ENCODE results near the gene CHCHD3. TPM values are rescaled to one million over a fixed set of nuclear protein-coding genes. Genes with fewer than 3 reads are reported as not detected.
A peak's percentile ranks its signal among the peaks of the same experiment; 100 is the strongest.

CHCHD3 gene
- total RNA-seq, 1 donor from 2014 or later, result 76.8 TPM

- no peaks in the 10 kb centered on the region for H3K4me1 Mint-ChIP-seq (ENCODE audit: low read depth)
- intact Hi-C loops (cut with micrococcal nuclease), result no loop called here
- no peaks in the 10 kb centered on the region for H3K9me3 Mint-ChIP-seq
- H3K4me3 Mint-ChIP-seq, result no peak overlapping the region
- H3K36me3 Mint-ChIP-seq (ENCODE audit: low read depth), result peaks cover 4% of the 10 kb centered on the region
- no peak for DNase-seq (ENCODE audit: low spot score)
- no peaks in the 10 kb centered on the region for H3K27me3 Mint-ChIP-seq (ENCODE audit: insufficient read depth)
- H3K27ac Mint-ChIP-seq, result no peak overlapping the region
Measured at GRCh38 chr7:132865366-132866143, 216.3 kb downstream of the CHCHD3 start.

DNA sequence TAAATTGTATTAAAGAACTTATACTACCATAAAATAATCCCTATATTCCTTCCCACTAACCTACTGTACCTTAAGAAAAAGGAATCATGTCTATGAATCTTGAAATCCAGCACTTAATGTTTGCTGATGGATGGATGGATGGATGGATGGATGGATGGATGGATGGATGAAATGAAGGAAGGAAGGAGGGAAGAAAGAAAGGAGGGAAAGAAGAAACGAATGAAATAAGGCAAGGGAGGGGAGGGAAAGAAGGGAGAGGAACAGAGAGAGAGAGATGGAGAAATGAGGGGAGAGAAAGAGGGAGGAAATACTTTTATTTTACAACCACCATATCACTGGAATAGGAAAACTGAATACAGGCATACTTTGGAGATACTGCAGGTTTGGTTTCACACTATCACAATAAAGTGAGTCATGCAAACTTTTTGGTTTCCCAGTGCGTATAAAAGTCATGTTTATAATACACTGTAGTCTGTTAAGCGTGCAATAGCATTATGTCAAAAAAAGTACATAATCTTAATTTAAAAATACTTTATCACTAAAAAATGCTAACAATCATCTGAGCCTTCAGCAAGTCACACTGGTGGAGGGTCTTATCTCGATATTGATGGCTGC, 219.8 kb downstream of the CHCHD3 start:
- Mint-ChIP-seq H3K27ac (peak overlapping the region; percentile 22), H3K9me3 (no peaks in the 10 kb centered on the region), H3K4me3 (no peak overlapping the region), H3K27me3 (ENCODE audit: insufficient read depth) (no peaks in the 10 kb centered on the region), H3K4me1 (ENCODE audit: low read depth) (no peaks in the 10 kb centered on the region), H3K36me3 (ENCODE audit: low read depth) (peaks cover 4% of the 10 kb centered on the region)
- intact Hi-C loops (cut with micrococcal nuclease), result no loop called here
- DNase-seq (ENCODE audit: low spot score), result no peak

GRCh38 chr7:132861424-132861823, 220.5 kb downstream of the CHCHD3 start:
- no peak overlapping the region for H3K27ac Mint-ChIP-seq
- no peak for DNase-seq (ENCODE audit: low spot score)
- no peaks in the 10 kb centered on the region for H3K9me3 Mint-ChIP-seq
- H3K27me3 Mint-ChIP-seq (ENCODE audit: insufficient read depth), result no peaks in the 10 kb centered on the region
- no peak overlapping the region for H3K4me3 Mint-ChIP-seq
- H3K36me3 Mint-ChIP-seq (ENCODE audit: low read depth), result peaks cover 4% of the 10 kb centered on the region
- intact Hi-C loops (cut with micrococcal nuclease), result no loop called here
- H3K4me1 Mint-ChIP-seq (ENCODE audit: low read depth), result no peaks in the 10 kb centered on the region

DNA sequence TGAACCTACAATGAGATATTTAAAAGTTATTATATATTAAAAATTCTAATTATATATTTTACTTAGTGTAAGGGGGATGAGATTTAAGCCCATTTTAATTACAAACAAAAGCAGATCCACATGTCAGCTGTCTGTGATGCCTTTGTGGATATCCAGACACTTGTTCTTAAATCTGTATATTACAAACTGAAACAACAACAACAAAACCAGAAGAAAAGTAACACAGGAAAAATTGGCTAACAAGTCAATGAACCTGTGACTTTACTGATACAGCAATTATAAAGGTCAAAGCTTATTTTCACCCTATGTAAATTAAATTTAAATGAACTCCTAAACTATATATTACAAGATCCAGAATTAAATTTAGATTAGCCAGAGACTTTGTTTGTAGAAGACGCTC, 222.7 kb downstream of the CHCHD3 start:
- Mint-ChIP-seq H3K27me3 (ENCODE audit: insufficient read depth) (no peaks in the 10 kb centered on the region), H3K4me3 (no peak overlapping the region), H3K27ac (no peak overlapping the region), H3K9me3 (no peaks in the 10 kb centered on the region), H3K36me3 (ENCODE audit: low read depth) (peaks cover 2% of the 10 kb centered on the region), H3K4me1 (ENCODE audit: low read depth) (no peaks in the 10 kb centered on the region)
- intact Hi-C loops (cut with micrococcal nuclease), result no loop called here
- no peak for DNase-seq (ENCODE audit: low spot score)

GRCh38 chr7:132858760-132859159, 223.1 kb downstream of the CHCHD3 start:
- Mint-ChIP-seq H3K9me3 (no peaks in the 10 kb centered on the region), H3K27me3 (ENCODE audit: insufficient read depth) (no peaks in the 10 kb centered on the region), H3K4me1 (ENCODE audit: low read depth) (no peaks in the 10 kb centered on the region), H3K27ac (no peak overlapping the region), H3K4me3 (no peak overlapping the region), H3K36me3 (ENCODE audit: low read depth) (peaks cover 2% of the 10 kb centered on the region)
- intact Hi-C loops (cut with micrococcal nuclease), result no loop called here
- no peak for DNase-seq (ENCODE audit: low spot score)

- Mint-ChIP-seq H3K4me1 (ENCODE audit: low read depth) (no peaks in the 10 kb centered on the region), H3K27ac (peak overlapping the region; percentile 1), H3K36me3 (ENCODE audit: low read depth) (peaks cover 2% of the 10 kb centered on the region), H3K4me3 (no peak overlapping the region), H3K9me3 (no peaks in the 10 kb centered on the region), H3K27me3 (ENCODE audit: insufficient read depth) (no peaks in the 10 kb centered on the region)
- DNase-seq (ENCODE audit: low spot score), result no peak
- intact Hi-C loops (cut with micrococcal nuclease), result no loop called here
Measured at GRCh38 chr7:132858251-132858650, 223.6 kb downstream of the CHCHD3 start.

- H3K27me3 Mint-ChIP-seq (ENCODE audit: insufficient read depth), result no peaks in the 10 kb centered on the region
- no peaks in the 10 kb centered on the region for H3K36me3 Mint-ChIP-seq (ENCODE audit: low read depth)
- intact Hi-C loops (cut with micrococcal nuclease), result no loop called here
- DNase-seq (ENCODE audit: low spot score), result no peak
- H3K4me3 Mint-ChIP-seq, result no peak overlapping the region
- no peaks in the 10 kb centered on the region for H3K4me1 Mint-ChIP-seq (ENCODE audit: low read depth)
- H3K9me3 Mint-ChIP-seq, result no peaks in the 10 kb centered on the region
- H3K27ac Mint-ChIP-seq, result no peak overlapping the region
Measured at GRCh38 chr7:132857703-132858102, 224.2 kb downstream of the CHCHD3 start.

GRCh38 chr7:132857031-132857430, 224.9 kb downstream of the CHCHD3 start:
- intact Hi-C loops (cut with micrococcal nuclease), result no loop called here
- H3K9me3 Mint-ChIP-seq, result no peaks in the 10 kb centered on the region
- no peaks in the 10 kb centered on the region for H3K27me3 Mint-ChIP-seq (ENCODE audit: insufficient read depth)
- no peak overlapping the region for H3K27ac Mint-ChIP-seq
- H3K4me3 Mint-ChIP-seq, result no peak overlapping the region
- H3K4me1 Mint-ChIP-seq (ENCODE audit: low read depth), result no peaks in the 10 kb centered on the region
- DNase-seq (ENCODE audit: low spot score), result no peak
- H3K36me3 Mint-ChIP-seq (ENCODE audit: low read depth), result peaks cover 2% of the 10 kb centered on the region

DNA sequence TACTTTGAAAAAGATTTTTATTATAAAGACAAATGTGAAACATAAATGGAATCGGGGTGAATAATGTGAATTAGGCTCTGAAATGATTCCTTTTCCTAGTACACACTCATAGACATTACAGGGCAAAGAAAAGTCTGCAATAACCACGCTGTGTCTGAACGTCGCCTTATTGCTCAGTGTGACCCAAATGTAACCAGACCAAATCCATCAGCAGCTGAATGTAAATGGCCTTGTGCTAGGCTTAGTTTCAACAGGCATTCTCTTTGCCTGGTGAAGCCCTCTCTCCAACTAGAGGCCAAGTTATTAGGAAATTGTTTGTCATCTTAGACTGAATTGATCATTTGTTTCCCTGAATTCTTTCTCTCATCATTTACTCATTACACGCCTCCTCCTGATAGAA, 225.5 kb downstream of the CHCHD3 start:
- H3K36me3 Mint-ChIP-seq (ENCODE audit: low read depth), result peaks cover 2% of the 10 kb centered on the region
- no peaks in the 10 kb centered on the region for H3K27me3 Mint-ChIP-seq (ENCODE audit: insufficient read depth)
- H3K4me3 Mint-ChIP-seq, result no peak overlapping the region
- H3K27ac Mint-ChIP-seq, result no peak overlapping the region
- DNase-seq (ENCODE audit: low spot score), result no peak
- H3K9me3 Mint-ChIP-seq, result no peaks in the 10 kb centered on the region
- H3K4me1 Mint-ChIP-seq (ENCODE audit: low read depth), result no peaks in the 10 kb centered on the region
- intact Hi-C loops (cut with micrococcal nuclease), result no loop called here

- DNase-seq (ENCODE audit: low spot score), result no peak
- Mint-ChIP-seq H3K4me1 (ENCODE audit: low read depth) (no peaks in the 10 kb centered on the region), H3K36me3 (ENCODE audit: low read depth) (peaks cover 2% of the 10 kb centered on the region), H3K27ac (no peak overlapping the region), H3K9me3 (no peaks in the 10 kb centered on the region), H3K4me3 (no peak overlapping the region), H3K27me3 (ENCODE audit: insufficient read depth) (no peaks in the 10 kb centered on the region)
- intact Hi-C loops (cut with micrococcal nuclease), result no loop called here
Measured at GRCh38 chr7:132855901-132856300, 226.0 kb downstream of the CHCHD3 start.

GRCh38 chr7:132854238-132854637, 227.7 kb downstream of the CHCHD3 start:
- Mint-ChIP-seq H3K4me3 (no peak overlapping the region), H3K4me1 (ENCODE audit: low read depth) (no peaks in the 10 kb centered on the region), H3K9me3 (no peaks in the 10 kb centered on the region), H3K27ac (no peak overlapping the region), H3K36me3 (ENCODE audit: low read depth) (peaks cover 2% of the 10 kb centered on the region), H3K27me3 (ENCODE audit: insufficient read depth) (no peaks in the 10 kb centered on the region)
- intact Hi-C loops (cut with micrococcal nuclease), result no loop called here
- DNase-seq (ENCODE audit: low spot score), result no peak

DNA sequence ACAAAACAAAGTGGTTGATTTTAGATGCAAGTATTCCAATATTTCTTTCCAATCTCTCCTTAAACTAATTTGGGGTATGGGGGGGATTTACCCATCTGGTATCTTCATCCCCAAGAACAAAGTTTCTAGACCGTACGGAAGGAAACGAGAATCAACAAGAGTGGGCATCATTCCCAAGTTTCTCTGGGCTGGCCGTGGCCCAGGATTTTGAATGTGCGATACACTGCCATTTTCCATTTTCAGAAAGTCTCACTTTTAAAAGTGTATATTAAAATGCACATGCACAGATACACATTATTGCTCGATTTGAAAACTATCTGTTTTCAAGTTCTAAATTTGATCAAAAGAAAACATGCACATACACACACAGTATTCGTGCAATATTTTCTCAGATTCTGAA, 234.5 kb downstream of the CHCHD3 start:
- no peak overlapping the region for H3K4me3 Mint-ChIP-seq
- no peaks in the 10 kb centered on the region for H3K9me3 Mint-ChIP-seq
- H3K4me1 Mint-ChIP-seq (ENCODE audit: low read depth), result no peaks in the 10 kb centered on the region
- no peaks in the 10 kb centered on the region for H3K27me3 Mint-ChIP-seq (ENCODE audit: insufficient read depth)
- no peaks in the 10 kb centered on the region for H3K36me3 Mint-ChIP-seq (ENCODE audit: low read depth)
- no peak overlapping the region for H3K27ac Mint-ChIP-seq
- intact Hi-C loops (cut with micrococcal nuclease), result no loop called here
- DNase-seq (ENCODE audit: low spot score), result no peak

GRCh38 chr7:132846086-132846485, 235.8 kb downstream of the CHCHD3 start:
- intact Hi-C loops (cut with micrococcal nuclease), result no loop called here
- no peaks in the 10 kb centered on the region for H3K9me3 Mint-ChIP-seq
- DNase-seq (ENCODE audit: low spot score), result no peak

More at GRCh38 chr7:132846086-132846485, 235.8 kb downstream of the CHCHD3 start:
- Mint-ChIP-seq H3K4me3 (no peak overlapping the region), H3K36me3 (ENCODE audit: low read depth) (no peaks in the 10 kb centered on the region), H3K4me1 (ENCODE audit: low read depth) (no peaks in the 10 kb centered on the region), H3K27me3 (ENCODE audit: insufficient read depth) (no peaks in the 10 kb centered on the region), H3K27ac (no peak overlapping the region)

Data from activated T-helper 1 cell treated with anti-CD3 and anti-CD28 coated beads, Interleukin-12 subunit alpha, Interleukin-12 subunit beta, Interleukin-2, Interleukin-4 antibody, amounts not matched to agents 30 ng/mL and 10 ng/mL and 1 ng/mL, durations not matched to agents 14 hours and 24 hours and 36 hours (primary cell).